NB4 (cell line): ENCODE measurements around the gene RPN1.

ENCODE experiments used
- DNase-seq: peaks from one replicate; pipeline ENCODE4 v3.0.0; 2010; ENCODE audit warnings: low read depth
- H3K4me3 ChIP-seq: one replicate; pipeline ENCODE4 v1.5.1; 2011; ENCODE audit warnings: mild to moderate bottlenecking, low read depth, low read length, moderate library complexity
- MYC ChIP-seq: IDR thresholded peaks from 2 replicates; pipeline ENCODE4 v1.6.1; 2011; ENCODE audit warnings: low read depth, low read length
- POLR2A ChIP-seq: IDR thresholded peaks from 2 replicates; pipeline ENCODE4 v1.6.1; 2011; ENCODE audit warnings: mild to moderate bottlenecking; ENCODE audit not compliant: insufficient read length; ENCODE audit errors: extremely low read depth
- TF ChIP-seq, protein P1 (sequence below): IDR thresholded peaks from 2 replicates; pipeline ENCODE4 v1.6.1; 2011; ENCODE audit warnings: low read depth, low read length
- TF ChIP-seq, protein P2 (sequence below): IDR thresholded peaks from one replicate; pipeline ENCODE4 v1.5.1; 2012; ENCODE audit warnings: low read depth, low read length

The RPN1 gene

DNA sequence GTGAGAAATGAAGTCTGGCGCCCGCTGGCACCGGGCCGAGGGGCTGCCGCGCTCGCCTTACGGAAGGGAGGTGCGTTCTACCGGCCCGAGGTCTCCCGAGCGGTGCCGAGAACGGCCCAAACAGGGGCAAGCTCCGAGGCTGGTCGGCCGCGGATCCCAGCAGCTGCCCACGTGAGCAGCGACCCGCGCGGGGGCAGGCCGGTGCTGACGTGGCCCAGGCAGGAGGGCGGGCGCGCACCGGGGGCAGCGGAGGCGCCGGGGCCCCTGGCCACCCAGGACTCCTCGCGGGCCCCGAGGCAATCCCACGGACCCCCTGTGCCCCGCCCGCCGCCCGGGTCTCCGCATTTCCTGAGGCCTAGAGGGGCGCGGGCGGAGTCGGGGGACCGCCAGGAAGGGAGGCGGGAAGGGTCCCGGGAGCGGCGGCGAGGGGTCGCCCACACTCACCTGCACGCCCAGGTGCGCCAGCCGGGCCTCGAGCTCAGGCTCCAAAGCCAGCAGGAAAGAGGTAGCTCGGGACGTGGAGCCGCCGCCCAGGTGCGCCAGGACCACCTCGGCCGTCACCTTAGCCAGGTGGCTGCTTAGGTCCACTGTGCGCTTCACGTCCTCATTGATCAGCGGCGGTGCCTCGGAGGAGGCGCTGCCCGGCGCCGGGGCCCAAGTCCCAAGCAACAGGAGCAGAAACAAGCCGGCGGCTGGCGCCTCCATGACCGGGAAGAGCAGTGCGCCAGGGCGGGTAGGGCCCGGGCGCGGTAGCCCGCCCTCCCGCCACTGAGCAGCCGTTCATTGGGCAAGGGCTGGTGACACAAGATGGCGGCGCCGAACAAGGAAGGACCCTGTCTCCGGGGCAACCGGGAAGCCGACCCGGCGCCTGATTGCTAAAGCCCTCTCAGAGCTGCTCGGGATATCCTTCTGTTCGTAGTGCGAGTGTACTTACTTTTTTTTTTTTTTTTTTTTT is at the start of gene RPN1:
Gene RPN1 (minus strand): TSS at position 723 of the 955 bp plus-strand sequence. CDS start 18 bp downstream, at position 705.
- peak within 1 kb of the TSS; percentile 81 for H3K4me3 ChIP-seq
- TF ChIP-seq, protein P1, sequence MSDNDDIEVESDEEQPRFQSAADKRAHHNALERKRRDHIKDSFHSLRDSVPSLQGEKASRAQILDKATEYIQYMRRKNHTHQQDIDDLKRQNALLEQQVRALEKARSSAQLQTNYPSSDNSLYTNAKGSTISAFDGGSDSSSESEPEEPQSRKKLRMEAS = peak; percentile 34
- peak; percentile 31; the same call in 1 of the 2 replicates for TF ChIP-seq MYC
- peak; percentile 83 for TF ChIP-seq POLR2A
- TF ChIP-seq, protein P2, sequence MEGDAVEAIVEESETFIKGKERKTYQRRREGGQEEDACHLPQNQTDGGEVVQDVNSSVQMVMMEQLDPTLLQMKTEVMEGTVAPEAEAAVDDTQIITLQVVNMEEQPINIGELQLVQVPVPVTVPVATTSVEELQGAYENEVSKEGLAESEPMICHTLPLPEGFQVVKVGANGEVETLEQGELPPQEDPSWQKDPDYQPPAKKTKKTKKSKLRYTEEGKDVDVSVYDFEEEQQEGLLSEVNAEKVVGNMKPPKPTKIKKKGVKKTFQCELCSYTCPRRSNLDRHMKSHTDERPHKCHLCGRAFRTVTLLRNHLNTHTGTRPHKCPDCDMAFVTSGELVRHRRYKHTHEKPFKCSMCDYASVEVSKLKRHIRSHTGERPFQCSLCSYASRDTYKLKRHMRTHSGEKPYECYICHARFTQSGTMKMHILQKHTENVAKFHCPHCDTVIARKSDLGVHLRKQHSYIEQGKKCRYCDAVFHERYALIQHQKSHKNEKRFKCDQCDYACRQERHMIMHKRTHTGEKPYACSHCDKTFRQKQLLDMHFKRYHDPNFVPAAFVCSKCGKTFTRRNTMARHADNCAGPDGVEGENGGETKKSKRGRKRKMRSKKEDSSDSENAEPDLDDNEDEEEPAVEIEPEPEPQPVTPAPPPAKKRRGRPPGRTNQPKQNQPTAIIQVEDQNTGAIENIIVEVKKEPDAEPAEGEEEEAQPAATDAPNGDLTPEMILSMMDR = no peak
- peak; percentile 96 for DNase-seq

DNA sequence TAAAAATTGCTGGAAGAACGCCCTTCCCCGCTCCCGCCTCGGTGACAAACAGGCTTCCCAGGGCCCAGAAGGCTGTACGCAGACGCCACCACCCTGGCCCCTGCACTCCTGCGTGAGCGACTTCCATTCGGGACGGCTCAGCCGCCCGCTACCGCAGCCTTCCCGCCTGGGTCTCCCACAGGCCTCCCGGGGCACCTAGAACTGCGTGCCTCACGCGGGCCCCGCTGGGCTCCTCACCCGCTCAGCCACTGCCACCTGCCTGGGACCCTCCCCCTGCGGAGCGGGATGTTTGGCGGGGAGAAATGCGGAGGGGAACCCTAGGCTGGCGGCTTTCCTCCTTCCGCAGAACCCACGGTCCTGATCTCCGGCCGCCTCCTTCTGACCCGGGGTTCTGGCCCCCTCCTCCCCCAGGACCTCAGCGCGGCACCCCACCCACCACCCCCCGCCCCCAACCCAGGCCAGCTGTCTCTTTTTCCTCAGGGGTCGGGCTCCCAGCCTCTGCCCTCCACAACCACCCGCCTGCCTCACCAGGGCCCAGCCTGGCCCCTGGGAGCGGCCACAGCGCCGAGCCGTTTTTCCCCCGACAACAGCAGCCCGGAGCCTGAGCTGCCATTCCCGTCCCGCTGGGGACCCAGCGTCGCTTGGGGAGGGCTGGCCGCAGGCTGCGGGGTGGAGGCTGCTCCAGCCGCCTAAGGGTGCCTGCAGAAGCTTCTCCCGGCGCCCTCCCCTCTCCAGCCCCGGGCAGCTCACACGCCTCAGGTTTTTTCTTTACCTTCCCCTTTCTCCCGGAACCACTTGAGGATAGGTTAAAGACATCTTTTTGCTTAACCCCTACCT is 47.8 kb upstream of the RPN1 start:
- H3K4me3 ChIP-seq = peak overlapping the region; percentile 40
- no peak for TF ChIP-seq POLR2A
- TF ChIP-seq, protein P1 = no peak
- TF ChIP-seq, protein P2 = no peak
- TF ChIP-seq MYC = no peak
- DNase-seq = peak; percentile 79

DNA sequence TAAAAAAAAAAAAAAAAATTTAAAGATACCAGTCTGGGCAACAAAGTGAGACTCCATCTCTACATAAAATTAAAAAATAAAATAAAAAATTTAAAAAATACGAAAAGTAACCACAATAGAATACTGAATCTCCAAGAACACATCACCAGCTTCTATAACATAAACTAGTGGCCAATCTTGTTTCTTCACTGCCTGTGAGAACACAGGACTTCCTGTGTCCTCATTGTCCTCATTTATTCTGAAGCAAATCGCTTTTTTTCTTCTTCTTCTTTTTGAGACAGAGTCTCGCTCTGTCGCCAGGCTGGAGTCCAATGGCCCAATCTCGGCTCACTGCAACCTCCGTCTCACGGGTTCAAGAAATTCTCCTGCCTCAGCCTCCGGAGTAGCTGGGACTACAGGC is 46.7 kb upstream of the RPN1 start:
- peak; percentile 42 for DNase-seq
- no peak for TF ChIP-seq MYC
- TF ChIP-seq, protein P2 = no peak
- no peak for TF ChIP-seq POLR2A
- TF ChIP-seq, protein P1 = no peak
- no peak overlapping the region for H3K4me3 ChIP-seq

- DNase-seq = no peak
- no peak for TF ChIP-seq MYC
- TF ChIP-seq, protein P2 = no peak
- TF ChIP-seq, protein P1 = no peak
- TF ChIP-seq POLR2A = no peak
Measured at GRCh38 chr3:128693696-128694095, 43.1 kb upstream of the RPN1 start.

DNA sequence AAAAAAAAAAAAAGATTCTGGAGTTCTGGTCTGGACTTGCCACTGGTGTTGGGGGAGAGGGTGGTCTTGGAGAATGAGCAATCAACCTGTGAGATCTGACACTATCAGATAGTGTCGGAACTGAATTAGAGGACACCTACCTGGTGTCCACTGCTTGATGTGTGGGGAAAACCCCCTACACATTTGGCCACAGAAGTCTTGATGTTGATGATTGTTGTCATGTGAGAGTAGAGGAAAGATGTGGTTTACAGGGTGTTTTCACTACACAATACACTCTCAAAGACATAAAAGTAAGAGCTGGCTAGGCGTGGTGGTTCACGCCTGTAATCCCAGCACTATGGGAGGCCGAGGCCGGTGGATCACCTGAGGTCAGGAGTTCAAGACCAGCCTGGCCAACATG is 38.4 kb upstream of the RPN1 start:
- no peak for DNase-seq
- H3K4me3 ChIP-seq = no peak overlapping the region
- no peak for TF ChIP-seq MYC
- TF ChIP-seq, protein P2 = no peak
- no peak for TF ChIP-seq POLR2A
- TF ChIP-seq, protein P1 = no peak

More at GRCh38 chr3:128693696-128694095, 43.1 kb upstream of the RPN1 start:
- H3K4me3 ChIP-seq = no peak overlapping the region
